HG03135 (cell line): ENCODE data around the gene LMOD1.
"Not testable (repeated sequence)": the region's sequence is repeated elsewhere in the genome, so short reads cannot be mapped to it uniquely, and the experiment has no call there.

Source experiments
- ATAC-seq: cut with Tn5 transposase; IDR thresholded peaks from one replicate; pipeline ENCODE4 v1.9.1; 2021; ENCODE audit warnings: mild to moderate bottlenecking, moderate library complexity; ENCODE audit not compliant: unreplicated experiment

LMOD1 gene

GRCh38 chr1:201949491-201949890, 3.1 kb upstream of the LMOD1 start:
- ATAC-seq = no peak

- ATAC-seq = no peak
These were observed 1.3 kb upstream of the LMOD1 start for GRCh38 chr1:201947697-201948008.

GRCh38 chr1:201945863-201946223, 505 bp downstream of the LMOD1 start:
- no peak for ATAC-seq

GRCh38 chr1:201945157-201945556, 1.2 kb downstream of the LMOD1 start:
- no peak for ATAC-seq

- no peak for ATAC-seq
These were observed 1.7 kb downstream of the LMOD1 start for GRCh38 chr1:201944639-201945038.

- no peak for ATAC-seq
These were observed 2.3 kb downstream of the LMOD1 start for GRCh38 chr1:201944002-201944401.

GRCh38 chr1:201942129-201942495, 4.2 kb downstream of the LMOD1 start:
- ATAC-seq = no peak

GRCh38 chr1:201941420-201942128, 4.8 kb downstream of the LMOD1 start:
- ATAC-seq = no peak

GRCh38 chr1:201940316-201940715, 6.0 kb downstream of the LMOD1 start:
- ATAC-seq = not testable (repeated sequence)

- ATAC-seq = no peak
These were observed 6.8 kb downstream of the LMOD1 start for GRCh38 chr1:201939574-201939973.

- ATAC-seq = no peak
These were observed 7.2 kb downstream of the LMOD1 start for GRCh38 chr1:201939148-201939547.

- ATAC-seq = no peak
These were observed 7.8 kb downstream of the LMOD1 start for GRCh38 chr1:201938440-201939035.

GRCh38 chr1:201937624-201938213, 8.6 kb downstream of the LMOD1 start:
- no peak for ATAC-seq

GRCh38 chr1:201933840-201934430, 12.4 kb downstream of the LMOD1 start:
- no peak for ATAC-seq

- no peak for ATAC-seq
These were observed 15.5 kb downstream of the LMOD1 start for GRCh38 chr1:201930803-201931202.

GRCh38 chr1:201930137-201930536, 16.2 kb downstream of the LMOD1 start:
- ATAC-seq = no peak

GRCh38 chr1:201928266-201928665, 18.1 kb downstream of the LMOD1 start:
- no peak for ATAC-seq

- ATAC-seq = no peak
These were observed 20.2 kb downstream of the LMOD1 start for GRCh38 chr1:201925981-201926645.

- ATAC-seq = no peak
These were observed 21.1 kb downstream of the LMOD1 start for GRCh38 chr1:201925301-201925567.

GRCh38 chr1:201921952-201922558, 24.3 kb downstream of the LMOD1 start:
- no peak for ATAC-seq

GRCh38 chr1:201918343-201918742, 28.0 kb downstream of the LMOD1 start:
- ATAC-seq = no peak
